ENCODE measurements around the gene QKI. TPM values are rescaled to one million over a fixed set of nuclear protein-coding genes. Genes with fewer than 3 reads are reported as not detected.

Gene QKI
- total and polyA plus RNA-seq, 3 experiments from 2014 or later = 27.5 to 58.8 (median 56.5) TPM

- ChIA-PET CTCF (no interaction called here), POLR2A (no interaction called here)
- no peak overlapping the region for H3K27ac ChIP-seq (ENCODE audit: low read depth, low read length)
- Mint-ChIP-seq H3K27ac (peak overlapping the region in 2 of 8 donors; percentile 19 to 37), H3K27me3 (no peaks in the 10 kb centered on the region), H3K9me3 (peaks cover 0 to 10% (median 6%) of the 10 kb centered on the region in 5 donors), H3K4me1 (peaks cover 35 to 63% (median 53%) of the 10 kb centered on the region in 3 donors), H3K36me3 (peaks cover 1 to 32% (median 14%) of the 10 kb centered on the region in 3 donors), H3K4me3 (no peak overlapping the region)
- no peaks in the 10 kb centered on the region for H3K9me3 ChIP-seq (ENCODE audit: low read length)
- no peak overlapping the region for H3K4me3 ChIP-seq (ENCODE audit: low read length)
- no peak for DNase-seq
- H3K27me3 ChIP-seq (ENCODE audit: insufficient read depth, low read length, poor library complexity, severe bottlenecking) = no peaks in the 10 kb centered on the region
- no peaks in the 10 kb centered on the region for H3K36me3 ChIP-seq (ENCODE audit: insufficient read depth, low read length)
- H3K4me1 ChIP-seq (ENCODE audit: insufficient read depth, low read length) = no peaks in the 10 kb centered on the region
Measured at GRCh38 chr6:163500105-163500504, 85.6 kb downstream of the QKI start.

DNA sequence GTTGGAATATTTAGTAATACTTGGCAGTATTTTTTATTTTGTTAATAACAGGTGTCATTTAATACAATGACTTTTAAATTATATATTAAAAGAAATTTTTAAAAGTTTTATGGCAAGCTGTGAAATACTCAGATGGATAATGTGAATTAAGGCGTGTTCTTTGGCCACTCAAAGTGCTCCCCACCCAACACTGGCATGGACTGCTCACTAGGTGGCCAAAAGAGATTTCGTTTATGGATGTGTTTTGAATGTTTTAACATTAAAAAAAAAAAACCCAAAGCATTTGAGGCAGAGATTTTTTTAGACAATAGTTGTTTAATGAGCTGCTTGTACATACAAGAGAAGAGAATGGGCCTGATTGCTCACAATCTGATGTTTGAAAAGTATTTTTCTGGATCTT lies 86.5 kb downstream of the QKI start:
- H3K27ac Mint-ChIP-seq = no peak overlapping the region
- H3K27me3 Mint-ChIP-seq = no peaks in the 10 kb centered on the region
- Histone ChIP-seq H3K27me3 (ENCODE audit: insufficient read depth, low read length, poor library complexity, severe bottlenecking) (no peaks in the 10 kb centered on the region), H3K36me3 (ENCODE audit: insufficient read depth, low read length) (peaks cover 3% of the 10 kb centered on the region), H3K4me3 (ENCODE audit: low read length) (no peak overlapping the region), H3K27ac (ENCODE audit: low read depth, low read length) (no peak overlapping the region), H3K4me1 (ENCODE audit: insufficient read depth, low read length) (no peaks in the 10 kb centered on the region), H3K9me3 (ENCODE audit: low read length) (no peaks in the 10 kb centered on the region)
- ChIA-PET CTCF (interaction anchor here (1.2 kb wide), 1 partner anchor 53 kb away, joined by 3 read pairs; no protein-coding TSS in a partner anchor), POLR2A (interaction anchor here (0.7 kb wide), 1 partner anchor 164 kb away, joined by 3 read pairs; no protein-coding TSS in a partner anchor)
- no peak for DNase-seq
- peaks cover 6 to 41% (median 20%) of the 10 kb centered on the region in 3 donors for H3K36me3 Mint-ChIP-seq
- no peak overlapping the region for H3K4me3 Mint-ChIP-seq
- peaks cover 38 to 65% (median 58%) of the 10 kb centered on the region in 3 donors for H3K4me1 Mint-ChIP-seq
- peaks cover 5 to 18% (median 12%) of the 10 kb centered on the region in 5 donors for H3K9me3 Mint-ChIP-seq

- H3K9me3 ChIP-seq (ENCODE audit: low read length) = no peaks in the 10 kb centered on the region
- Mint-ChIP-seq H3K27me3 (no peaks in the 10 kb centered on the region), H3K36me3 (peaks cover 6 to 44% (median 22%) of the 10 kb centered on the region in 3 donors), H3K9me3 (peaks cover 5 to 20% (median 13%) of the 10 kb centered on the region in 5 donors), H3K27ac (no peak overlapping the region), H3K4me1 (peaks cover 38 to 62% (median 56%) of the 10 kb centered on the region in 3 donors), H3K4me3 (no peak overlapping the region)
- H3K27ac ChIP-seq (ENCODE audit: low read depth, low read length) = no peak overlapping the region
- no peaks in the 10 kb centered on the region for H3K4me1 ChIP-seq (ENCODE audit: insufficient read depth, low read length)
- no peak overlapping the region for H3K4me3 ChIP-seq (ENCODE audit: low read length)
- POLR2A ChIA-PET = interaction anchor here (0.7 kb wide), 1 partner anchor 164 kb away, joined by 3 read pairs; no protein-coding TSS in a partner anchor
- no peaks in the 10 kb centered on the region for H3K27me3 ChIP-seq (ENCODE audit: insufficient read depth, low read length, poor library complexity, severe bottlenecking)
- CTCF ChIA-PET = interaction anchor here (1.2 kb wide), 1 partner anchor 53 kb away, joined by 3 read pairs; no protein-coding TSS in a partner anchor
- DNase-seq = no peak
- peaks cover 3% of the 10 kb centered on the region for H3K36me3 ChIP-seq (ENCODE audit: insufficient read depth, low read length)
Measured at GRCh38 chr6:163501439-163501838, 86.9 kb downstream of the QKI start.

- Mint-ChIP-seq H3K9me3 (peaks cover 12 to 40% (median 28%) of the 10 kb centered on the region in 5 donors), H3K27me3 (no peaks in the 10 kb centered on the region), H3K36me3 (peaks cover 10 to 53% (median 35%) of the 10 kb centered on the region in 3 donors), H3K4me1 (peaks cover 31 to 43% (median 36%) of the 10 kb centered on the region in 3 donors), H3K27ac (no peak overlapping the region), H3K4me3 (no peak overlapping the region)
- POLR2A ChIA-PET = no interaction called here
- peaks cover 3% of the 10 kb centered on the region for H3K36me3 ChIP-seq (ENCODE audit: insufficient read depth, low read length)
- CTCF ChIA-PET = no interaction called here
- H3K4me1 ChIP-seq (ENCODE audit: insufficient read depth, low read length) = no peaks in the 10 kb centered on the region
- no peak for DNase-seq
- H3K9me3 ChIP-seq (ENCODE audit: low read length) = peaks cover 14% of the 10 kb centered on the region
- no peaks in the 10 kb centered on the region for H3K27me3 ChIP-seq (ENCODE audit: insufficient read depth, low read length, poor library complexity, severe bottlenecking)
- H3K4me3 ChIP-seq (ENCODE audit: low read length) = no peak overlapping the region
- no peak overlapping the region for H3K27ac ChIP-seq (ENCODE audit: low read depth, low read length)
Measured at GRCh38 chr6:163504984-163505640, 90.6 kb downstream of the QKI start.

DNA sequence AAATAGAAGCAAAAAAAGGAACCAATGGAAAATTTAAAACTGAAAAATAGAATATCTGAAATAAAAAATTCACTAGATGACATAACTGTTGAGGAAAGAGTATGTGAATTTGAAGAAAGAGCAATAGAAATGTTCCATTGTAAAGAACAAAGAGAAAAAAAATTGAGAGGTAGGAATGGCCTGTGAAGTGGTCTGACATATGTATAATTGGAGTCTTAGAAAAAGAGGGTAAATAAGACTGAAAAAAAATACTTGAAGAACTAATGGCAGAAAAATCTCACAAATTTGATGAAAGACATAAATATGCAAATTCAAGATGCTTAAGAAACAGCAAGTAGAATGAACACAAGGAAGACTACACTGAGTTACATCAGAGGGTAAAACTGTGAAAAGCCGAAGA lies 93.4 kb downstream of the QKI start:
- Histone ChIP-seq H3K4me1 (ENCODE audit: insufficient read depth, low read length) (no peaks in the 10 kb centered on the region), H3K27me3 (ENCODE audit: insufficient read depth, low read length, poor library complexity, severe bottlenecking) (no peaks in the 10 kb centered on the region), H3K4me3 (ENCODE audit: low read length) (no peak overlapping the region), H3K9me3 (ENCODE audit: low read length) (peaks cover 14% of the 10 kb centered on the region), H3K36me3 (ENCODE audit: insufficient read depth, low read length) (peaks cover 3% of the 10 kb centered on the region), H3K27ac (ENCODE audit: low read depth, low read length) (no peak overlapping the region)
- no peak for DNase-seq
- H3K27ac Mint-ChIP-seq = no peak overlapping the region
- POLR2A ChIA-PET = no interaction called here
- H3K4me3 Mint-ChIP-seq = no peak overlapping the region
- H3K36me3 Mint-ChIP-seq = peaks cover 8 to 49% (median 32%) of the 10 kb centered on the region in 3 donors
- H3K27me3 Mint-ChIP-seq = no peaks in the 10 kb centered on the region
- CTCF ChIA-PET = no interaction called here
- H3K4me1 Mint-ChIP-seq = peaks cover 19 to 28% (median 21%) of the 10 kb centered on the region in 3 donors
- H3K9me3 Mint-ChIP-seq = peaks cover 12 to 40% (median 28%) of the 10 kb centered on the region in 5 donors

DNA sequence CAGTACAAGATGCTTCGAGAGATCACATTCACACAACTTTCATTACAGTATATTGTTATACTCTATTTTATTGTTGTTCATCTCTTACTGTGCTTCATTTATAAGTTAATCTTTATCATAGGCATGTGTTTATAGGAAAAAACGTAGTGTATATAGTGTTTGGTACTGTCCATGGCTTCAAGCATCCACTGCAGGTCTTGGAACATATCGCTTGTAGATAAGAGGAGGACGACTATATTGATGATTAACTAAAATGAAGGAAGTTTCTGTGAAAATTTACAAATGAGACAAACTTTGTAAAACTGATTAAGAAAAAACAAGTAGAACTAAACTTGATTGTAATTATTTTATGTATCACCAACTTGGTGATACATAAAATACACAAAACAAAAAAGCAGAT lies 98.5 kb downstream of the QKI start:
- Mint-ChIP-seq H3K4me3 (no peak overlapping the region), H3K27me3 (no peaks in the 10 kb centered on the region), H3K27ac (no peak overlapping the region), H3K9me3 (peaks cover 0 to 5% (median 3%) of the 10 kb centered on the region in 5 donors), H3K4me1 (peaks cover 19 to 39% (median 24%) of the 10 kb centered on the region in 3 donors), H3K36me3 (peaks cover 2 to 4% (median 4%) of the 10 kb centered on the region in 3 donors)
- no peaks in the 10 kb centered on the region for H3K36me3 ChIP-seq (ENCODE audit: insufficient read depth, low read length)
- ChIA-PET CTCF (no interaction called here), POLR2A (no interaction called here)
- DNase-seq = no peak
- no peak overlapping the region for H3K4me3 ChIP-seq (ENCODE audit: low read length)
- H3K27me3 ChIP-seq (ENCODE audit: insufficient read depth, low read length, poor library complexity, severe bottlenecking) = no peaks in the 10 kb centered on the region
- H3K4me1 ChIP-seq (ENCODE audit: insufficient read depth, low read length) = no peaks in the 10 kb centered on the region
- H3K9me3 ChIP-seq (ENCODE audit: low read length) = peaks cover 2% of the 10 kb centered on the region
- H3K27ac ChIP-seq (ENCODE audit: low read depth, low read length) = no peak overlapping the region

- Histone ChIP-seq H3K27ac (ENCODE audit: low read depth, low read length) (no peak overlapping the region), H3K9me3 (ENCODE audit: low read length) (no peaks in the 10 kb centered on the region), H3K4me3 (ENCODE audit: low read length) (no peak overlapping the region), H3K4me1 (ENCODE audit: insufficient read depth, low read length) (no peaks in the 10 kb centered on the region), H3K36me3 (ENCODE audit: insufficient read depth, low read length) (no peaks in the 10 kb centered on the region), H3K27me3 (ENCODE audit: insufficient read depth, low read length, poor library complexity, severe bottlenecking) (no peaks in the 10 kb centered on the region)
- H3K4me1 Mint-ChIP-seq = peaks cover 25 to 44% (median 28%) of the 10 kb centered on the region in 3 donors
- CTCF ChIA-PET = no interaction called here
- no peak for DNase-seq
- POLR2A ChIA-PET = no interaction called here
- peaks cover 0 to 1% (median 0%) of the 10 kb centered on the region in 3 donors for H3K36me3 Mint-ChIP-seq
- no peak overlapping the region for H3K4me3 Mint-ChIP-seq
- peak overlapping the region in 1 of 8 donors; percentile 67 for H3K27ac Mint-ChIP-seq
- H3K27me3 Mint-ChIP-seq = no peaks in the 10 kb centered on the region
- H3K9me3 Mint-ChIP-seq = peaks cover 0 to 3% (median 0%) of the 10 kb centered on the region in 5 donors
Measured at GRCh38 chr6:163513570-163514166, 99.2 kb downstream of the QKI start.

GRCh38 chr6:163516908-163517307 lies 102.4 kb downstream of the QKI start:
- Mint-ChIP-seq H3K9me3 (no peaks in the 10 kb centered on the region), H3K4me3 (peak overlapping the region in 1 of 7 donors; percentile 6), H3K27ac (peak overlapping the region in 2 of 8 donors; percentile 23 to 43), H3K4me1 (peaks cover 33 to 70% (median 40%) of the 10 kb centered on the region in 3 donors), H3K27me3 (no peaks in the 10 kb centered on the region), H3K36me3 (no peaks in the 10 kb centered on the region)
- CTCF ChIA-PET = no interaction called here
- H3K9me3 ChIP-seq (ENCODE audit: low read length) = no peaks in the 10 kb centered on the region
- no peak overlapping the region for H3K27ac ChIP-seq (ENCODE audit: low read depth, low read length)
- POLR2A ChIA-PET = no interaction called here
- H3K36me3 ChIP-seq (ENCODE audit: insufficient read depth, low read length) = no peaks in the 10 kb centered on the region
- no peaks in the 10 kb centered on the region for H3K4me1 ChIP-seq (ENCODE audit: insufficient read depth, low read length)
- no peaks in the 10 kb centered on the region for H3K27me3 ChIP-seq (ENCODE audit: insufficient read depth, low read length, poor library complexity, severe bottlenecking)
- no peak overlapping the region for H3K4me3 ChIP-seq (ENCODE audit: low read length)
- no peak for DNase-seq

Data from CD8-positive, alpha-beta memory T cell (primary cell).